Stimulated activated CD8-positive, alpha-beta memory T cell treated with anti-CD3 and anti-CD28 coated beads, Interleukin-12 subunit alpha, Interleukin-12 subunit beta, amount 100 ng/mL, for 1 hour (primary cell): ENCODE results near the gene FABP6.
"Not testable (repeated sequence)": the region's sequence is repeated elsewhere in the genome, so short reads cannot be mapped to it uniquely, and the experiment has no call there.

Experiments used
- DNase-seq: peaks from one replicate; pipeline ENCODE4 v3.0.0-alpha.2; 2020; ENCODE audit warnings: low read depth

FABP6 gene

GRCh38 chr5:160221082-160221481 is 8.2 kb upstream of the FABP6 start:
- DNase-seq = no peak

- DNase-seq = no peak
Measured at GRCh38 chr5:160227012-160227411, 2.3 kb upstream of the FABP6 start.

- DNase-seq = no peak
Measured at GRCh38 chr5:160230686-160231527, 1.6 kb downstream of the FABP6 start.

GRCh38 chr5:160231783-160232342 is 2.6 kb downstream of the FABP6 start:
- no peak for DNase-seq

- no peak for DNase-seq
Measured at GRCh38 chr5:160233215-160233614, 3.9 kb downstream of the FABP6 start.

GRCh38 chr5:160235731-160236130 is 6.4 kb downstream of the FABP6 start:
- no peak for DNase-seq

GRCh38 chr5:160237571-160238093 is 8.3 kb downstream of the FABP6 start:
- DNase-seq = no peak

GRCh38 chr5:160240350-160240749 is 11.0 kb downstream of the FABP6 start:
- no peak for DNase-seq

- no peak for DNase-seq
Measured at GRCh38 chr5:160242145-160242544, 12.8 kb downstream of the FABP6 start.

- DNase-seq = no peak
Measured at GRCh38 chr5:160245506-160246086, 16.3 kb downstream of the FABP6 start.

- DNase-seq = not testable (repeated sequence)
Measured at GRCh38 chr5:160249570-160249969, 20.3 kb downstream of the FABP6 start.

- DNase-seq = no peak
Measured at GRCh38 chr5:160250226-160250625, 20.9 kb downstream of the FABP6 start.

GRCh38 chr5:160250826-160251225 is 21.5 kb downstream of the FABP6 start:
- DNase-seq = no peak

GRCh38 chr5:160251406-160252155 is 22.3 kb downstream of the FABP6 start:
- no peak for DNase-seq

- no peak for DNase-seq
Measured at GRCh38 chr5:160252916-160253315, 23.6 kb downstream of the FABP6 start.

GRCh38 chr5:160253441-160253840 is 24.1 kb downstream of the FABP6 start:
- no peak for DNase-seq

- no peak for DNase-seq
Measured at GRCh38 chr5:160254706-160255105, 25.4 kb downstream of the FABP6 start.

GRCh38 chr5:160259341-160259740 is 30.0 kb downstream of the FABP6 start:
- no peak for DNase-seq

- no peak for DNase-seq
Measured at GRCh38 chr5:160260006-160260775, 30.9 kb downstream of the FABP6 start.

- DNase-seq = no peak
Measured at GRCh38 chr5:160260881-160261815, 31.8 kb downstream of the FABP6 start.
